NCI-H2227 (cell line): ENCODE data around the gene QSOX2.
A peak's percentile ranks its signal among the peaks of the same experiment; 100 is the strongest.

Experiments
- DNase-seq: peaks from one replicate; lab custom pipeline; 2025; ENCODE audit not compliant: unreplicated experiment; lab: John Stamatoyannopoulos, UW

The QSOX2 gene

DNA sequence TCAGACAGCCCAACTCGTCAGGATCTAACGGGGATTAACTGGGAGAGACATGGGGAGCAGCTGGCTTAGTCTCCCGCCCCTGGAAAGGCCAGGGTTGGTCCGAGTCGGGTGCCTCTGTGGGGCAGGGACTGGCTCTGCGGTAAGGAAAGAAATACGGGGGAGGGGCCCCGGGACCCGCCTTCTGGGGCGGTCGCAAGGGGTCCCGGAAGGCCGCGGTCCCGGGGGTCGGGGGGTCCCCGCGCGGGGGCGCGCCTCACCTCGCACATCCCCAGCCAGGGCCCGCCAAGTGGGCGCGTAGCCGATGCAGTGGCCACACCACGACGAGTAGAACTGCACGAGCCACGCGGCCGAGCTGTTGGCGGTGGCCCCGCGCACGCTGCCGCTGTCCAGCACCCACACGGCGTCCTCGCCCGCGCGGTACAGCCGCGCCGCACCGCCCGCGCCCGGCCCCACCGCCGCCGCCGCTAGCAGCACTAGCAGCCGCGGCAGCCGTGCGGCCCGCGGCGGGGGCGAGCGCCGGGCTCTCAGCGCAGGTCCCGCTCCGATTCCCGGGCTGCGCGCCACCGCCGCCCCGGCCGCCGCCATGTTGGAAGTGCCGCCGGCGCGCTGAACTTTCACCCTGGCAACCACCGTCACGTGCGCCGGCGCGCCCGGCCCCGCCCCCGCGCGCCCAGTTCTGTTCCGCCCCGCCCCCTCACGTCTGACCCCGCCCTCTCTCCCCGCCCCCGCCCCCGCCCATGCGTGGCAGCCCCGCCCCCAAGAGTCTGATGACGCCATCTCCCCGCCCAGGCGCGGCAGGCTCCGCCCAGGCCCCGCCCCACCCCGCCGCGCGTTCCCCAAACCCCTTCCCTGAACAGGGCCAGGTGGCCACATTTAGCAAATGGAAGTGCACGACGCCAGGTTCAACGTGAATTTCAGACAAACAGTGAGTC is at the start of gene QSOX2:
QSOX2 (minus strand) TSS at position 594 of the 932 bp plus-strand sequence; CDS start at position 585, 9 bp downstream.
- DNase-seq: peak; percentile 78

DNA sequence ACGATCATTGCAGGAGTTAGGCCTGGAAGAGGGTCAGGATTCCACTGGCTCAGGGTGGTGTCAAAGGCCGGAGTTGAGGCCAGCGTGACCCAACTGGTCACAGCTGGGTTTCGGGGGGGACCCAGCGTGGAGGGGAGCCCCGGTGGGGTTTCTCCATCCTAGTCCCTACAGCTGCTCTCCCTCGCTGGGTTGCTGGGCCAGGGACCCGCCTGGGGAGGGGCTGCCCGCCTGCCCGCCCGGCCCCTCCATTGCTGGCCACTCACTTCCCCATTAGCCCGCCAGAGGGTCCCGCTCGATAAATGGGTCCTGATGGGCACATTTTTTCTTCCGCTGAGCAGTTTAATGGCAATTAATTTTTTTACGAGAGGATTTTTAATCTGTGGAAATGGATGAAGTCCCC is 49.4 kb upstream of the QSOX2 start:
- no peak for DNase-seq

- no peak for DNase-seq
Measured at GRCh38 chr9:136294437-136294836, 48.8 kb upstream of the QSOX2 start.

GRCh38 chr9:136293476-136294077 is 48.0 kb upstream of the QSOX2 start:
- no peak for DNase-seq

DNA sequence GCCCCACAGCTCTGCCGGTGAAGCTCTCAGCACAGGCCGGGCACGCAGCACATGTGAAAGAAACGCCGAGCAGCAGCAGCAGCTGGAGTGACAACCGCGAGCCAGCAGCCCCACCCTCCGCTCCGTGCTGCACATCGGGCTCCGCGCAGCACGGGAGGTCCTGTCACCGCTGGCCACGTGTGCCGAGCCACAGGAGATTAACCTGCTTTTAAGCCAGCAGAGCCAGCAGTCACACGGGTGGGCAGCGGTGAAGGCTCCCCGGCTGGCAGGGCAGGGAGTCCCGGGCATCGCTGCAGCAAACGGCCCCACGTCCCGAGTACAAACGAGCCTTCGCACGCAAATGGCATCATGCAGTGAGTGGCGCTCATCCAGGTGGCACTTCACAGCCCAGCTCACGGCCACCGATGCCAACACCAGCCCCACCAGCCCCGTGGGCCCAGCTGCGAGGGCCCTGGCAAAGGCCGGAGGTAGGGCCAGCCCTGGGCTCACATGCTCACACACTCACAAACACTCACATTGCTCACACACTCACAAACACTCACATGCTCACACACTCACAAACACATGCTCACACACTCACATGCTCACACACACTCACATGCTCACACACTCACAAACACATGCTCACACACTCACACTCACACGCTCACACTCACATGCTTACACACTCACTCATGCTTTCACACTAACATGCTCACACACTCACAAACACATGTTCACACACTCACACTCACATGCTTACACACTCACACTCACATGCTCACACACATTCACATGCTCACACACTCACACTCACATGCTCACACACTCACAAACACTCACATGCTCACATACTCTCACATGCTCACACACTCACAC is 47.2 kb upstream of the QSOX2 start:
- peak; percentile 37 for DNase-seq

GRCh38 chr9:136292026-136292538 is 46.5 kb upstream of the QSOX2 start:
- DNase-seq: no peak

DNA sequence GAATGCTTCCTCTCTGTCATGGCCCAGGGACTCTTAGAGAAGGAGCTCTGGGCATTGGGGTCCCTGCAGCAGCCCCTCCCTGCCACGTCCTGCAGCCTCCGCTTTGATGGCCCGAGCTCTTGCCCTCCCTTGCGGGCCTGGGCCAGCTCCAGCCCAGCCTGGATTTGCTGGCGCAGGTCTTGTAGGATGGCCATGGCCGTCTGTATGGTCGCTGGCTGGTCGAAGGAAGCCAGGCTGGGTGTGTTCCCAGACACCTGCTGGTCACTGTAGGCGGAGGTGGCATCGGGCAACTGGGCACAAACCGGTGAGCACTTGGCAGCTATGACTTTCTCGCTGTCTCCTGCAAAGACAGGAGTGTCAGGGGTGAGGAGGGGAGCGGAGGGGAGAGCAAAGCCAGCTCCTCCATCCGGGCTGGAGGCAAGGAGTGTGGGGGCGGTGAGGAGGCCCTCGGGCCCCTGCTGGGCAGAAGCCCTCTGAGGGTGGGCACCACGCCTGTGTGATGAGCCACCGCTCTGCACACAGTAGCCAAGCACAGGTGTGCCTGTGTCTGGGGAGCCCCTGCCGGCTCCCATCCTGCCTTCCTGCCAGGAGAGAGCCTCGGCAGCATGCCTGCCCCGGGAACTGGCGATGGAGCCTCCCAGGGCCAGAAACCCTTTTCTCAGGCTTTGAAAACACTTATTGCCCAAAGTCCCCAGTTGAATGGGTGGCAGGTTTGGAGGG is 45.9 kb upstream of the QSOX2 start:
- no peak for DNase-seq

- no peak for DNase-seq
Measured at GRCh38 chr9:136290508-136291000, 44.9 kb upstream of the QSOX2 start.

DNA sequence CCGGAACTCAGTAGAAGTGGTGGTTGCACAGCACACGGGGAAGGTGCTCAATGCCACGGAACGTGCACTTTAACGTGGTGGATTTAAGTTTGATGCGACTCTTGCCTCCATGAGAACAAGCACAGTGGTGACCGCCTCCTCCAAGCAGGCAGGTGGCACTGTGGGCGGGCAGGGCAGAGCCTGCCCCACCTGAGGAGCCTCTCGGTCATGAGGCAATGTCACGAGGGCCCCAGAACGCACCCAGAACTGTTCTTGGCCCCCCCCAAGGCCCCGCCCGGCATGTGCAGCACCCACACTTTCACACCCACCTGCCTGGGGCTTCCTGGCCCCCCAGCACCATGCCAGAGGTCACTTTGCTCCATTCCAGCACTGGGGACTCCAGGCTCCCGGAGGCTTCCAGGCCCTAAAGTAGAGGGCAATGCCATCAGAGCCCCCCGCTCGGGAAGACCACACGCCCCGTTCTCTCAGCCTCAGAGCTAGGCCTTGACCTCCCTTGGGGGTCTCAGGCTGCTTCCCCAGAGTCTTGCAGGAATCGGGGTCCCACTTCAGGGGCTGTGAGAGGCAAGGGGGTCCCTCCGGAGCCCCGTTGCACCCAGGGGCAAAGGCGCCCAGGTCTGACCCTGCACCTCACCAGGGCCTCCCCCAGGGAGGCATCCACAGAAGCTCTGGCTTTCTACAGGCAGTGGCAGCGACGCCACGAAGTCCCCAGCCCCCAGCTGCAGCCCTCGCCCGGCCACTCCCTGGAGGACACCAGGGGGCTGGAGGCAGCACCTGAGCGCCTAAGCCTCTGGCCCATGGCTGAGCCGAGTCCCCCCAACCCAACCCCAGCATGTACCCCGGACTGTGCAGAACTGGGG is 44.3 kb upstream of the QSOX2 start:
- no peak for DNase-seq

GRCh38 chr9:136287960-136288753 is 42.5 kb upstream of the QSOX2 start:
- DNase-seq: no peak

DNA sequence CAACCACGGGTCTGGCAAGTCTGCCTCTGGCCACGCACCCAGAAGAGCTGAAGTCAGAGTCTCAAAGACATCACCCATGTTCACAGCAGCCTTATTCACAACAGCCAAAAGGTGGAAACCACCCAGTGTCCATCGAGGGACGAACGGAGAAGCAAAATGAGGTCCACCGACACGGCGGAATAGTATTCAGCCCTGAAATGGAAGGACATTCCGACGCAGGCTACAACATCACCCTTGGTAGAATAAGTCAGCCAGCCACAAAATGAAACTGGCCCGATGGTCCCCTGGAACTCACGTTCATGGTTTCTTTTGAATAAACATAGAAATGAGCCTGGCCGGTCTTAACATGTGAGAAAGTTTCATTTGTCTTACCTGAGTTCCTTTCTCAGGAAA is 41.4 kb upstream of the QSOX2 start:
- no peak for DNase-seq

DNA sequence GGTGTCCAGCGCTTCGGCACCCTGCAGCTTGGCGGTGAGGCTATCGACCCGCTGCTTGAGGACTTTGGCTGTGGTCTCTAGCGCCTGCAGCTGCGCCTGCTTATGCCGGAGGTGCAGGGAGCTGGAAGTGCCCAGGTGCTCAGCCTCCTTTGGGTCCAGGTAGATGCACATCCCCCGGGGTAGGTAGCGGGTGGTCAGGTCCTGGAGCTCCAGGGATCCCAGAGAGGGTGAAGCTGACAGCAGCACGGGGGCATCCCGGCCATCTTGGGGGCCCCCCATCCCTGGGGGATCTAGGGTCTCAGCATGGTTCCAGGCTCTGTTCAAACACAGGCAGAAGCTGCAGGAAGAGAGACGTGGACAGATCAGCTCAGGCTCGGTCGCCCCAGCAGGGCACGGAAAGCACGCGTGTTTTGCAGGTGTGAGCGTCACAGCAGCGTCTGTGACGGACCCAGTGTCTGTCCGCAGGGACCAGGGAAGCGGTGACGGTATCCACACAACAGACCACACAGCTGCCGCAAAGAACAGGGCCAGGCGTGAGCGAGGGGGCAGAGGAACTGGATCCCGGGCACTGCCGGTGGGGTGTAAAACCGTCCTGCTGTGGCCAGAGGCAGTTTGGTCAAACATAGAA is 40.9 kb upstream of the QSOX2 start:
- DNase-seq: no peak

GRCh38 chr9:136285501-136286358 is 40.1 kb upstream of the QSOX2 start:
- no peak for DNase-seq

DNA sequence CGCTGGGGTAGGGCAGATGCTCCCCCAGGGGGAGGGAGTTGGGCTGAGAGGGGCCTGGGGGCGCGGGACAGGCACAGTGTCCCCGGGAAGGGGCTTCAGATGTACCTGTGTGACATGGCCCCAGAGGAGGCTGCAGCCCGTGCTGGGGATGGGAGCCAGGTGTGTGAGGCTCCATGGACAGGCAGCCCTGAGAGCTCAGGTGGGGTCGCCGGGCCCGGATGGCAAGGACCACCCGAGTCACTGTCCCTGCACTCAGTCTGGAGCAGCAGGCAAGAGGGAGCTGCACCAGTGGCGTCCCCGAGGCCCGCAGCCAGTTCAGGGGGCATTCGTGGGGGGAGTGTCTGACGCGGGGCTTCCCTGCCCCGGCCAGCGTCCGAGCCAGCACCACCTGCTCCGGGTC is 39.3 kb upstream of the QSOX2 start:
- DNase-seq: no peak

GRCh38 chr9:136284311-136284710 is 38.7 kb upstream of the QSOX2 start:
- DNase-seq: no peak

DNA sequence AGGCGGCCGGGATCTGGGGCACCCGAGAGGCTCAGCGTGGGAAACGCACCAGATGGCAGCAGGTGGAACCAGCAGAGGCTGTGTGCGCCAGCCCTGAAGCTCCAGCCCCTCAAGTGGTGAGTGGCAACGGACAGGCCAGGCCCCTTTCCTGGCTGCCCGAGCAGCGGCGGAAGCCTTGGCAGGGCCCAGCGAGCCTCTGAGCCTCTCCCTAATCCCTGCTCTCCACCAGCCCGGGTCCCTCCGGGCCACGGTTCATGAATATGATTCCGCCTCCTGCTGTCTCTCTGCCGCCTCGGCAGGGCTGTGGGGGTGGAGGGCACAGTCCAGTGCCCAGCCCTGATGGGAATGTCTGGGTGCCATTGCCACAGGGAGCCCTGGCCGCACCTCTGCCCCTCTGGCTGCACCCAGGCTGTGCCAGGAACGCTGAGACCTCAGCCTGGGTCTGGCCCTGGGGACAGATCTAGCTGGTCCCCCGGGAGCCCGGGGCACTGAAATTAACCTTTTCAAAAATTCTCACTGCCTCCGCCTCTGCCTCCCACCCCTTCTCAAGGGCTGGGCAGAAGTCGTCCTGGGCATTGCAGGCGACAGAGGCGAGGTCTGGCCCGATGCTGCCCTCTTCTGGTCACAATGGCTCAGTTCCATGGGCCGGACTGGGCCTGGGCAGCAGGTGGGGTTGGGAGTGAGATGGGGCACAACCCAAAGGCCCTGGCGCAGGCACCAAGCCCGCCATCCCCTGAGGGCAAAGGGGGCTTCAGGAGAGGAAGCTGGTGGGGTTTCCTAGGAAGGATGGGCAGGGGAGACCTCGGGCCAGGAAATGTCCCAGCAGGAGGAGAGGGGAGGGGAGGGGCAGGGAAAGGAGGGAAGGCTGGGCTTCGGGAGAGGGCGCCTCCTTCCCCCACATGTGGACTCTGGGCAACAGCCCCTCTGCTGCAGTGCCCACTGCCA is 38.0 kb upstream of the QSOX2 start:
- DNase-seq: peak; percentile 74
